PFSK-1 (cell line): ENCODE results near the gene VARS2.

Experiments used
- FOXP2 ChIP-seq: optimal IDR thresholded peaks from 2 replicates; pipeline ENCODE3; 2011; ENCODE audit warnings: borderline replicate concordance, control low read depth, inconsistent platforms; ENCODE audit not compliant: insufficient read depth; ENCODE audit errors: extremely low read length, extremely low read depth
- POLR2AphosphoS5 ChIP-seq: IDR thresholded peaks from 2 replicates; pipeline ENCODE4 v1.6.1; 2012; ENCODE audit warnings: low read depth, mild to moderate bottlenecking, control low read depth, low read length, moderate library complexity
- SIN3A ChIP-seq: IDR thresholded peaks from 2 replicates; pipeline ENCODE4 v1.6.1; 2012; ENCODE audit warnings: mild to moderate bottlenecking, low read length, moderate library complexity, borderline replicate concordance; ENCODE audit not compliant: insufficient read depth
- TAF1 ChIP-seq: IDR thresholded peaks from 2 replicates; pipeline ENCODE4 v1.6.1; 2012; ENCODE audit warnings: low read length, control low read depth, borderline replicate concordance; ENCODE audit not compliant: insufficient read depth
- TF ChIP-seq, protein P1 (sequence below), 2 experiments: IDR thresholded peaks; 2 replicates each; pipeline versions ENCODE4 v1.6.1 to v1.8.0; 2011 to 2012; ENCODE audit warnings: low read depth in 2 of 2, low read length in 2 of 2, control low read depth in 1 of 2, inconsistent platforms in 1 of 2, mild to moderate bottlenecking in 1 of 2, moderate library complexity in 1 of 2; ENCODE audit not compliant: insufficient read depth in 1 of 2

DNA sequence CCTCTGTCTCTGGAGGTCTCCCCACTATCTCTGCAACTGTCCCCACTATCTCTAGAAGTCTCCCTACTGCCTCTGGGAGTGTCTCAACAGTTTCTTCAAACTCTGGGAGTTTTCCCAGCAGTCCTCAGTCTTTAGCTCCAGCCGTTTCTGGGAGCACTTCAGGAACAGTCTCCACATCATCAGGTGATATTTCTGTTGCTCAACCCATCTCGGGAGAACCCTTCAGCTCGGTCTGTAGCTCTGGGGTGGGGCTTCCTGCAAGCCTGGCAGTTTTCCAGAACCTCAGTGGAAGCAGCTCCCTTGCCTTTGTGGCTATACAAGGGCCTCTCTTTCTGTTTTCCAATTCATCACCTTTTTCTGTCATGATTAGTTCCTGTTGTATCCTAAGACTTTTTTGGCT lies 21.0 kb downstream of the VARS2 start:
- TF ChIP-seq TAF1 (no peak), POLR2AphosphoS5 (no peak), SIN3A (no peak), FOXP2 (no peak)
- TF ChIP-seq, protein P1, sequence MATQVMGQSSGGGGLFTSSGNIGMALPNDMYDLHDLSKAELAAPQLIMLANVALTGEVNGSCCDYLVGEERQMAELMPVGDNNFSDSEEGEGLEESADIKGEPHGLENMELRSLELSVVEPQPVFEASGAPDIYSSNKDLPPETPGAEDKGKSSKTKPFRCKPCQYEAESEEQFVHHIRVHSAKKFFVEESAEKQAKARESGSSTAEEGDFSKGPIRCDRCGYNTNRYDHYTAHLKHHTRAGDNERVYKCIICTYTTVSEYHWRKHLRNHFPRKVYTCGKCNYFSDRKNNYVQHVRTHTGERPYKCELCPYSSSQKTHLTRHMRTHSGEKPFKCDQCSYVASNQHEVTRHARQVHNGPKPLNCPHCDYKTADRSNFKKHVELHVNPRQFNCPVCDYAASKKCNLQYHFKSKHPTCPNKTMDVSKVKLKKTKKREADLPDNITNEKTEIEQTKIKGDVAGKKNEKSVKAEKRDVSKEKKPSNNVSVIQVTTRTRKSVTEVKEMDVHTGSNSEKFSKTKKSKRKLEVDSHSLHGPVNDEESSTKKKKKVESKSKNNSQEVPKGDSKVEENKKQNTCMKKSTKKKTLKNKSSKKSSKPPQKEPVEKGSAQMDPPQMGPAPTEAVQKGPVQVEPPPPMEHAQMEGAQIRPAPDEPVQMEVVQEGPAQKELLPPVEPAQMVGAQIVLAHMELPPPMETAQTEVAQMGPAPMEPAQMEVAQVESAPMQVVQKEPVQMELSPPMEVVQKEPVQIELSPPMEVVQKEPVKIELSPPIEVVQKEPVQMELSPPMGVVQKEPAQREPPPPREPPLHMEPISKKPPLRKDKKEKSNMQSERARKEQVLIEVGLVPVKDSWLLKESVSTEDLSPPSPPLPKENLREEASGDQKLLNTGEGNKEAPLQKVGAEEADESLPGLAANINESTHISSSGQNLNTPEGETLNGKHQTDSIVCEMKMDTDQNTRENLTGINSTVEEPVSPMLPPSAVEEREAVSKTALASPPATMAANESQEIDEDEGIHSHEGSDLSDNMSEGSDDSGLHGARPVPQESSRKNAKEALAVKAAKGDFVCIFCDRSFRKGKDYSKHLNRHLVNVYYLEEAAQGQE (IDR thresholded peaks at IDR 0.05; ENCODE audit: insufficient read depth in 1 of 2, low read depth in 2 of 2, low read length in 2 of 2), result no peak
